Ascending aorta (tissue), 2 donors: ENCODE results near the gene PAFAH2. TPM values are rescaled to one million over a fixed set of nuclear protein-coding genes. Genes with fewer than 3 reads are reported as not detected.
A peak's percentile ranks its signal among the peaks of the same experiment; 100 is the strongest.

Experiments
- DNase-seq, 2 donors: peaks; one replicate each; pipeline ENCODE4 v3.0.0-alpha.2; 2019; ENCODE audit warnings: low spot score in 2 of 2
- H3K27ac ChIP-seq, 2 donors: fragments of 200-600 bp; sonication (generic); one replicate each; pipeline ENCODE4 v1.5.1; 2016 to 2017; ENCODE audit warnings: mild to moderate bottlenecking in 1 of 2
- H3K27me3 ChIP-seq: fragments of 200-600 bp; sonication (generic); one replicate; pipeline ENCODE4 v1.5.1; 2017
- H3K36me3 ChIP-seq, 2 donors: fragments of 200-600 bp; sonication (generic); one replicate each; pipeline ENCODE4 v1.5.1; 2016
- H3K4me1 ChIP-seq, 2 donors: fragments of 200-600 bp; sonication (generic); one replicate each; pipeline ENCODE4 v1.5.1; 2016 to 2017; ENCODE audit warnings: mild to moderate bottlenecking in 1 of 2
- H3K4me3 ChIP-seq, 2 donors: fragments of 200-600 bp; sonication (generic); one replicate each; pipeline ENCODE4 v1.5.1; 2016 to 2017; ENCODE audit warnings: mild to moderate bottlenecking in 1 of 2
- H3K9me3 ChIP-seq, 2 donors: fragments of 200-600 bp; sonication (generic); one replicate each; pipeline ENCODE4 v1.5.1; 2016
- CTCF ChIP-seq, 3 experiments: fragments of 200-600 bp in 2 of 3; fragments of 450-650 bp in 1 of 3; sonication (generic) in 2 of 3; IDR thresholded peaks; one replicate each; pipeline ENCODE4 v1.5.1; 2016 to 2019; ENCODE audit warnings: antibody characterized with exemption in 3 of 3, mild to moderate bottlenecking in 1 of 3, moderate library complexity in 1 of 3
- intact Hi-C: fragments of 100-400 bp; cut with DNase I; formaldehyde crosslinking; loops from one replicate; pipeline ENCODE4 v1.15.1; 2023
- total RNA-seq: library from RNA; depleted of rRNA; stranded (reverse); fragments of >200 nt; gene quantifications from one replicate; pipeline ENCODE4 v1.1.0, GENCODE V29; 2016

Gene PAFAH2
- total RNA-seq, 1 donor from 2014 or later, result 1.3 TPM

GRCh38 chr1:26020941-26021646, 23.2 kb upstream of the PAFAH2 start:
- no peaks in the 10 kb centered on the region for H3K9me3 ChIP-seq
- no peak for DNase-seq
- intact Hi-C loops, result no loop called here
- no peaks in the 10 kb centered on the region for H3K27me3 ChIP-seq
- peaks cover 0 to 6% of the 10 kb centered on the region in 2 donors for H3K4me1 ChIP-seq
- no peak for TF ChIP-seq CTCF (IDR thresholded peaks at IDR 0.05)
- no peaks in the 10 kb centered on the region for H3K36me3 ChIP-seq
- H3K27ac ChIP-seq, result no peak overlapping the region
- H3K4me3 ChIP-seq, result peak overlapping the region in 1 of 2 donors; percentile 54

GRCh38 chr1:26020330-26020768, 22.5 kb upstream of the PAFAH2 start:
- peaks cover 0 to 6% of the 10 kb centered on the region in 2 donors for H3K4me1 ChIP-seq
- intact Hi-C loops, result no loop called here

GRCh38 chr1:26019641-26020315, 21.9 kb upstream of the PAFAH2 start:
- intact Hi-C loops, result no loop called here

More at GRCh38 chr1:26020330-26020768, 22.5 kb upstream of the PAFAH2 start:
- TF ChIP-seq CTCF (IDR thresholded peaks at IDR 0.05), result no peak
- H3K36me3 ChIP-seq, result no peaks in the 10 kb centered on the region
- H3K4me3 ChIP-seq, result no peak overlapping the region
- H3K27me3 ChIP-seq, result no peaks in the 10 kb centered on the region
- DNase-seq, result no peak
- H3K27ac ChIP-seq, result no peak overlapping the region
- no peaks in the 10 kb centered on the region for H3K9me3 ChIP-seq

GRCh38 chr1:26017606-26018005, 19.7 kb upstream of the PAFAH2 start:
- Histone ChIP-seq H3K9me3 (no peaks in the 10 kb centered on the region), H3K4me1 (peaks cover 0 to 6% of the 10 kb centered on the region in 2 donors), H3K27me3 (no peaks in the 10 kb centered on the region), H3K4me3 (no peak overlapping the region), H3K27ac (no peak overlapping the region), H3K36me3 (no peaks in the 10 kb centered on the region)
- DNase-seq, result no peak
- no peak for TF ChIP-seq CTCF (IDR thresholded peaks at IDR 0.05)
- intact Hi-C loops, result no loop called here

More at GRCh38 chr1:26019641-26020315, 21.9 kb upstream of the PAFAH2 start:
- Histone ChIP-seq H3K27me3 (no peaks in the 10 kb centered on the region), H3K27ac (no peak overlapping the region), H3K36me3 (no peaks in the 10 kb centered on the region), H3K4me3 (no peak overlapping the region), H3K9me3 (no peaks in the 10 kb centered on the region), H3K4me1 (peaks cover 0 to 6% of the 10 kb centered on the region in 2 donors)
- no peak for DNase-seq
- TF ChIP-seq CTCF (IDR thresholded peaks at IDR 0.05), result no peak

GRCh38 chr1:26016953-26017545, 19.2 kb upstream of the PAFAH2 start:
- Histone ChIP-seq H3K36me3 (no peaks in the 10 kb centered on the region), H3K4me1 (peaks cover 0 to 6% of the 10 kb centered on the region in 2 donors), H3K9me3 (no peaks in the 10 kb centered on the region), H3K27me3 (no peaks in the 10 kb centered on the region), H3K27ac (no peak overlapping the region), H3K4me3 (no peak overlapping the region)
- TF ChIP-seq CTCF (IDR thresholded peaks at IDR 0.05), result no peak
- intact Hi-C loops, result no loop called here
- DNase-seq, result no peak
